Lower leg skin (tissue), 4 donors: ENCODE data around the gene SOAT2. TPM values are rescaled to one million over a fixed set of nuclear protein-coding genes. Genes with fewer than 3 reads are reported as not detected.

Experiments used
- DNase-seq, 2 donors: peaks; one replicate each; pipeline ENCODE4 v3.0.0-alpha.2; 2019; ENCODE audit warnings: low spot score in 2 of 2
- H3K4me3 ChIP-seq: fragments of 200-600 bp; sonication (generic); 2 replicates; pipeline ENCODE4 v1.5.1; 2017; ENCODE audit warnings: mild to moderate bottlenecking, low read depth; ENCODE audit not compliant: poor library complexity, severe bottlenecking
- POLR2A ChIP-seq, 2 donors: fragments of 450-650 bp; IDR thresholded peaks; one replicate each; pipeline ENCODE4 v1.6.1; 2016 to 2017; ENCODE audit warnings: antibody characterized with exemption in 2 of 2, mild to moderate bottlenecking in 1 of 2, moderate library complexity in 1 of 2
- WGBS, 2 donors: methylation state at CpG; one replicate each; pipeline ENCODE4 v1.1.5; 2018; 5-methylcytosine and 5-hydroxymethylcytosine counted together
- intact Hi-C: fragments of 100-400 bp; cut with DNase I; formaldehyde crosslinking; loops from one replicate; pipeline ENCODE4 v1.15.0; 2023; ENCODE audit warnings: low total_unique reads
- total RNA-seq, 4 donors: library from RNA; depleted of rRNA; stranded (reverse); fragments of >200 nt; gene quantifications; one replicate each; pipeline ENCODE4 v1.1.0, GENCODE V29; 2016
- TF ChIP-seq, protein P1 (sequence below), 3 donors: fragments of 450-650 bp; IDR thresholded peaks; one replicate each; pipeline ENCODE4 v1.5.1; 2016; ENCODE audit warnings: antibody characterized with exemption in 3 of 3, mild to moderate bottlenecking in 3 of 3, moderate library complexity in 2 of 3

The SOAT2 gene
- total RNA-seq, 4 donors from 2014 or later: 0.26 to 0.63 TPM; not detected in 2

DNA sequence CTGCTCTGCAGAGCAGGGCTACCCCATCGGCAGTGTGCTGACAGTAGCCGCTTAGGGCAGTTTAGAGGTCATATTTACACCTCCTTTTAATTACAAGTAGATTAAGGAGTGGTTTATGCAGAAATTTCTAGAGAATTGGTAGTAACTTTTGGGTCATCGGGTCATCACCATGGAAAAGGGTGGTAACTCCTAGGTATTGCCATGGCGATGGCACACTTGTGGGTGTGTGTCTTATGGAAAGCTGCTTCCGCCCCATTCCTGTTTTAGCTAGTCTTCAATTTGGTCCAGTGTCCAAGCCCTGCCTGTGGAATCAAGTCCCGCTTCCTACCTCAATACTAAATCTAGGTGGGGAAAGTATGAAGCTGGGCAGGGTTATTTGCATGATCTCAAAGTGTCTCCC, 47.8 kb downstream of the SOAT2 start:
- no peak overlapping the region for H3K4me3 ChIP-seq
- WGBS, 2 donors: 85 to 90% methylated on average over 6 of the region's 6 CpGs
- intact Hi-C loops: no loop called here
- TF ChIP-seq POLR2A (IDR thresholded peaks at IDR 0.05): no peak
- TF ChIP-seq, protein P1, sequence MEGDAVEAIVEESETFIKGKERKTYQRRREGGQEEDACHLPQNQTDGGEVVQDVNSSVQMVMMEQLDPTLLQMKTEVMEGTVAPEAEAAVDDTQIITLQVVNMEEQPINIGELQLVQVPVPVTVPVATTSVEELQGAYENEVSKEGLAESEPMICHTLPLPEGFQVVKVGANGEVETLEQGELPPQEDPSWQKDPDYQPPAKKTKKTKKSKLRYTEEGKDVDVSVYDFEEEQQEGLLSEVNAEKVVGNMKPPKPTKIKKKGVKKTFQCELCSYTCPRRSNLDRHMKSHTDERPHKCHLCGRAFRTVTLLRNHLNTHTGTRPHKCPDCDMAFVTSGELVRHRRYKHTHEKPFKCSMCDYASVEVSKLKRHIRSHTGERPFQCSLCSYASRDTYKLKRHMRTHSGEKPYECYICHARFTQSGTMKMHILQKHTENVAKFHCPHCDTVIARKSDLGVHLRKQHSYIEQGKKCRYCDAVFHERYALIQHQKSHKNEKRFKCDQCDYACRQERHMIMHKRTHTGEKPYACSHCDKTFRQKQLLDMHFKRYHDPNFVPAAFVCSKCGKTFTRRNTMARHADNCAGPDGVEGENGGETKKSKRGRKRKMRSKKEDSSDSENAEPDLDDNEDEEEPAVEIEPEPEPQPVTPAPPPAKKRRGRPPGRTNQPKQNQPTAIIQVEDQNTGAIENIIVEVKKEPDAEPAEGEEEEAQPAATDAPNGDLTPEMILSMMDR (IDR thresholded peaks at IDR 0.05): no peak
- peak in 1 of 2 donors; percentile 36 for DNase-seq

DNA sequence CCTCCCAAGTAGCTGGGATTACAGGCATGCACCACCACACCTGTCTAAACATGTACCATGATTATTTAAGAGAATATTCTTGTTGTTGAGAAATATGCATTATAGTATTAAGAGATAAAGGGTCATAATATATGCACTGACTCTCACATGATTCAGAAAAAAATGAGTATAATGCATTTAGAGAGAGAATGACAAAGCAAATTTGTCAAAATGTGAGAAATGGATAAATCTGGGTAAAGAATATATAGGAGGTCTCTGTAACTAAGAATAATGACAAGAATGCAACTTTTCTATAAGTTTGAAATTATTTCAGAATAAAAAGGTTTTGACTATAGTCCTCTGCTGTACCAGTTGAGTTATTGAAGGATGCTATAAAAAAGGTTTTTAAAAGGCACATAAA, 49.1 kb downstream of the SOAT2 start:
- TF ChIP-seq, protein P1 (IDR thresholded peaks at IDR 0.05): no peak
- TF ChIP-seq POLR2A (IDR thresholded peaks at IDR 0.05): no peak
- DNase-seq: no peak
- no peak overlapping the region for H3K4me3 ChIP-seq
- intact Hi-C loops: no loop called here

DNA sequence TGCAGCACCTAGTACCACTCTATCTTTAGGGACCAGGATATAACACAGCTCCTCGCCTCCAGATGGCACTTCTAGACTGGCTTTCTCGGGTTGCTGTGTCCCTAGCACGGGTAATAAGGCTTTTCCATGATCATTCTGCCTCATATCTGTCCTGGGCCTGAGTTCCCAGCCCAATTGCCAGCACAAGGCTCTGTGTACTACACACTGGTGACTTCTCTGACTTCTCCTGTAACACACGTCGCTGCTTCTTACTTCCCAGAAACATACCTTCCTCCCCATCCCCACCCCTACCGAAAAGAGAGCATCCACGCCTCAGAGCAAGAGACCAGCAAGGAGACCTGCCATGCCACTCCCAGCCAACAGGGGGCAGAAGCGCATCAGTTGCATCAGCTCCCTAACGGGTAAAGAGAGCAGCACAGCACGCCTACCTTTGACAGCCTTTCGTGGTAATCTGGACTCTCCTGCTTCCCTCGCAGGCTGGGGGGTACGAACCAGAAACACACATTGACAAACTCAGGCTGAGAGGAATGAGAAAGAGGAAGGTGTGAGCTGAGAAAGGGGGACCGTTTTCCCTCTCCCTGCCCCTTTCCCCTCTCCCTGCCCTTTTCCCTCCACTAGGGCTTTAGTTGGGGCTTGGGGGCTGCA, 56.0 kb downstream of the SOAT2 start:
- no peak overlapping the region for H3K4me3 ChIP-seq
- intact Hi-C loops: no loop called here
- DNase-seq: peak; percentile 82 to 97
- no peak for TF ChIP-seq POLR2A (IDR thresholded peaks at IDR 0.05)
- TF ChIP-seq, protein P1 (IDR thresholded peaks at IDR 0.05): peak in 2 of 3 donors; percentile 67 to 95
- 12 to 14% methylated on average over 14 of the region's 14 CpGs for WGBS, 2 donors

DNA sequence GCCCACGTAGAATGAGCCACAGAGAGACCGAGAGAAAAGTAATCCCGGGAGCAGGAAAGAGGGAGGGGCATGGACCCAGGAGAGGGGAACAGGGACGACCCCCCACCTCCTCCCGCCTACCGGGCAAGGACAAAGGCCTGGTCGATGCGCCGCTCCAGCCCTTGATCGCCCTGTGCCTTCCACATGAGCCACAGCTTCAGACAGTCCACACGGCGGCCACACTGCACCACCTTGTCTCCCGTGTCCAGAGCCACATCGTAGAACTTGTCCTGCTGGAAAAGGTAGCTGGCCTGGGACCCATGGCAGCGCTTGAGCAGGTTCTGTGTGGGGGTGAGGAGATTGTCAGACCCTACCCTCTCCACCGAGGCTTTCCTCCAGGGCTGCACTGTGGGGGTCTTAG, 56.7 kb downstream of the SOAT2 start:
- intact Hi-C loops: no loop called here
- 82 to 85% methylated on average over 14 to 16 of the region's 16 CpGs for WGBS, 2 donors
- TF ChIP-seq, protein P1 (IDR thresholded peaks at IDR 0.05): no peak
- no peak for TF ChIP-seq POLR2A (IDR thresholded peaks at IDR 0.05)
- H3K4me3 ChIP-seq: no peak overlapping the region
- peak in 1 of 2 donors; percentile 72 for DNase-seq

DNA sequence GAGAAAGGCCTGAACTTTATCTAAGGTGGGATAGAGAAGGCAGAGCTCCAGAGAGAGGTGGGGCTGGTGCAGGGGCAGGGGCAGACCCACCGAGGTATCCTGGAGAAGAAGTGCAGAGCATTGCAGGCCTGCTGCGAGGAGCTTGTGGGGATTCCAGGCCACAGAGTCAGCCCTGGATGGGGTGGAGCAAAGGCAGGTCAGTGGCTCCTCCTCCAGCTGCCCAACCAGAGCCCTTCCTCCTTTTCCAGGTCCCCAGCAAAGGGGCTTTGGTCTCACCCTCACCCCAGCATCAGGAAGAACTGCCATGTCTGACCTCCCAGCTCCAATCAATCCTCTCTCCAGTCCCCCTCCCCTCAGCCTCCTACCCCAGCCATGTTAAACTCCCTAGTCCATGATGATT, 57.4 kb downstream of the SOAT2 start:
- intact Hi-C loops: no loop called here
- H3K4me3 ChIP-seq: no peak overlapping the region
- 77 to 85% methylated on average over 2 of the region's 2 CpGs for WGBS, 2 donors
- no peak for TF ChIP-seq POLR2A (IDR thresholded peaks at IDR 0.05)
- TF ChIP-seq, protein P1 (IDR thresholded peaks at IDR 0.05): no peak
- DNase-seq: peak in 1 of 2 donors; percentile 69
